ENCODE results near the gene HGS.

Gene HGS

GRCh38 chr17:81714412-81715106 lies 30.7 kb downstream of the HGS start:
- no peak overlapping the region for H3K27ac ChIP-seq (ENCODE audit: poor library complexity, severe bottlenecking)
- no peak overlapping the region for H3K4me3 ChIP-seq (ENCODE audit: severe bottlenecking)
- no peaks in the 10 kb centered on the region for H3K27me3 ChIP-seq (ENCODE audit: insufficient read depth, poor library complexity, severe bottlenecking)
- H3K4me1 ChIP-seq (ENCODE audit: insufficient read depth, poor library complexity, severe bottlenecking), result peaks cover 13% of the 10 kb centered on the region
- DNase-seq (ENCODE audit: low spot score) (peak; percentile 71), ATAC-seq (ENCODE audit: low read depth) (no peak)
- no peak for TF ChIP-seq CTCF (IDR thresholded peaks at IDR 0.05; ENCODE audit: poor library complexity, severe bottlenecking)
- no peaks in the 10 kb centered on the region for H3K9me3 ChIP-seq (ENCODE audit: severe bottlenecking)
- H3K36me3 ChIP-seq (ENCODE audit: low read depth), result peaks cover 29% of the 10 kb centered on the region

DNA sequence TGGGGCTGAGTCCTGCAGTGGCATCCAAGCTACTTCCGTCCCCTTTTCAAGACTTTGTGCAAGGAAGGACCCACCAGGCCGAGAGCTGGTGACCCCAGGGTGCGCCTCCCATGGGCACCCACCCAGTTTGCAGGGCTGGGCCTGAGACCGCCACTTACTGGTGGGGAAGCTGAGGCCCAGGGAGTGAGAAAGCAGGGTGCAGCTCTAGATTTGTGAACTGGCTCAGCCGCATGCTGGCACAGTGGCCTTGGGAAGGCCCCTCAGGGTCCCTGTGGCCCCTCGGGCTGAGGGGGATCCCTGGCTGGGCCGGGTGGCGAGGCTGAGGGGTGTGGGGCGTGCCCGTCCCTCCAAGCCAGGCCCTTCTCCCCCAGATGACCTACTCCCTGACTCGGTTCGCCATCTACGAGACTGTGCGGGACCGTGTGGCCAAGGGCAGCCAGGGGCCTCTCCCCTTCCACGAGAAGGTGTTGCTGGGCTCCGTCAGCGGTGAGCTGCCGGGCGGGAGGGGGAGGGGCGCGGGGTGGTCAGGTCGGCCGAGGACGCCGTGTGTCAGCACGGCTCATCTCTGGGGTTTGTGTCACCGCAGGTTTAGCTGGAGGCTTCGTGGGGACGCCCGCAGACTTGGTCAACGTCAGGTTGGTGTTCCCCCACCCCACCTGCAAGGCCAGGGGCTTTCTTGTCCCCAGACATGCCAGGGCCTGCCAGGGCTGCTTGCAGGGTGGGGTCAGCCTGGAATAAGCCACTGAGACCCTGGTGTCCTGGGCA lies 31.5 kb downstream of the HGS start:
- Histone ChIP-seq H3K4me1 (ENCODE audit: insufficient read depth, poor library complexity, severe bottlenecking) (peaks cover 13% of the 10 kb centered on the region), H3K36me3 (ENCODE audit: low read depth) (peaks cover 29% of the 10 kb centered on the region), H3K9me3 (ENCODE audit: severe bottlenecking) (no peaks in the 10 kb centered on the region)

DNA sequence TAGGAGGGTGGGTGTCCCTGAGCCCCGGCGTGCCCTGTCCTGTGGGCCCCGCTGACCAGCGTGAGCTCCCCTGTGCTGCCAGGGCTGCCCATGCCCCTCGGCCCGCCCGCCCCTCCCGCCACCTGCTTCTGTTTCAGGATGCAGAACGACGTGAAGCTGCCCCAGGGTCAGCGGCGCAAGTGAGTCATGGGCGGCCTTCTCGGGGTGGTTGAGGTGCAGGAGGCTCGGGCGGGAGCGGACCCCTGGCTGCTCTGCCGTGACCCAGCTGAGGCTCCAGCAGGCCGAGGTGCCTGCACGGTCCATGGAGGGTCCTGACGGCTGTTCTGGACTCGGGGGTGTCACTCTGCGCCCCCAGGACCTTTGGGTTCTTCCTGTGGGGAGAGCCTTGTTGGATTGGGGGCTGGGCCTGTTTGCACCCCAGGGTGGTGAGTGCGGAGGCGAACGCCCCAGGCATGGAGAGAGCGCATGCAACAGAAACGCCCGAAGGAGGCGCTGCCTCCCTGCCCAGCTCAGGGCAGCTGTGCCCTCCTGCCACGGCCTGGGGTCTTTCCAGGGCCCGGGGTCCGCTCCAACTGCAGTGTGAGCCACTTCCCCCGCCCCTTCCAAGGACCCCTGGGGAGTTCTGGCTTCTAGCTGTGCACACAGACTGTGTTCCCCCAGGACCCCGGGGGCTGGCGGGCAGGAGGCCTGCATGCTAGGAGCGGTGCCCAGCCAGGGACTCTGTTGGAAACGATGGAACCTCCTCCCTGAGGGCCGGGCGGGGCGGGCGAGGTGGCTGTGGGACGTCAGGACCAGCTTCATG lies 32.3 kb downstream of the HGS start:
- Histone ChIP-seq H3K4me3 (ENCODE audit: severe bottlenecking) (no peak overlapping the region), H3K9me3 (ENCODE audit: severe bottlenecking) (no peaks in the 10 kb centered on the region), H3K36me3 (ENCODE audit: low read depth) (peaks cover 29% of the 10 kb centered on the region), H3K4me1 (ENCODE audit: insufficient read depth, poor library complexity, severe bottlenecking) (peaks cover 12% of the 10 kb centered on the region), H3K27ac (ENCODE audit: poor library complexity, severe bottlenecking) (no peak overlapping the region), H3K27me3 (ENCODE audit: insufficient read depth, poor library complexity, severe bottlenecking) (no peaks in the 10 kb centered on the region)
- TF ChIP-seq CTCF (IDR thresholded peaks at IDR 0.05; ENCODE audit: poor library complexity, severe bottlenecking), result no peak
- ATAC-seq (ENCODE audit: low read depth) (no peak), DNase-seq (ENCODE audit: low spot score) (peak; percentile 72)

More for the DNA sequence above, 31.5 kb downstream of the HGS start:
- ATAC-seq (ENCODE audit: low read depth), result no peak
- no peak for TF ChIP-seq CTCF (IDR thresholded peaks at IDR 0.05; ENCODE audit: poor library complexity, severe bottlenecking)
- Histone ChIP-seq H3K4me3 (ENCODE audit: severe bottlenecking) (no peak overlapping the region), H3K27ac (ENCODE audit: poor library complexity, severe bottlenecking) (no peak overlapping the region), H3K27me3 (ENCODE audit: insufficient read depth, poor library complexity, severe bottlenecking) (no peaks in the 10 kb centered on the region)
- DNase-seq (ENCODE audit: low spot score), result peak; percentile 68

DNA sequence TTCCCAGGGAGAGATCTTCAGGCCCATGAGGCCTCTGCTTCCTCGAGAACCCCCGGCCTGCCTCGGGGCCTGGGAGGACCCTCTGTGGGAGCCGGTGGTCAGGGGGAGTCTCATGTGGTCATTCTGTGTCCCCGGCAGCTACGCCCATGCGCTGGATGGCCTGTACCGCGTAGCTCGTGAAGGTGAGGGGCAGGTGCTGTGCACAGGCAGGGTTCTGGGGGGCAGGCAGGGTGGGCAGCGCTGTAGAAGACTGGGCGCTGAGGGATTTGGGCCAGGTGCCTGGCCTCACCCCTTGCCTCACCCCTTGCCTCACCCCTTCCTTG lies 32.8 kb downstream of the HGS start:
- no peak overlapping the region for H3K27ac ChIP-seq (ENCODE audit: poor library complexity, severe bottlenecking)
- ATAC-seq (ENCODE audit: low read depth) (no peak), DNase-seq (ENCODE audit: low spot score) (no peak)
- no peak overlapping the region for H3K4me3 ChIP-seq (ENCODE audit: severe bottlenecking)
- no peaks in the 10 kb centered on the region for H3K27me3 ChIP-seq (ENCODE audit: insufficient read depth, poor library complexity, severe bottlenecking)
- peaks cover 9% of the 10 kb centered on the region for H3K4me1 ChIP-seq (ENCODE audit: insufficient read depth, poor library complexity, severe bottlenecking)
- no peak for TF ChIP-seq CTCF (IDR thresholded peaks at IDR 0.05; ENCODE audit: poor library complexity, severe bottlenecking)
- H3K36me3 ChIP-seq (ENCODE audit: low read depth), result peaks cover 29% of the 10 kb centered on the region
- no peaks in the 10 kb centered on the region for H3K9me3 ChIP-seq (ENCODE audit: severe bottlenecking)

All from RWPE2 (cell line).